Right lobe of liver (tissue), 6 donors: ENCODE data around the gene PBX4. TPM values are rescaled to one million over a fixed set of nuclear protein-coding genes. Genes with fewer than 3 reads are reported as not detected.
"Not testable (repeated sequence)": the region's sequence is repeated elsewhere in the genome, so short reads cannot be mapped to it uniquely, and the experiment has no call there.

ENCODE experiments used
- ATAC-seq, 4 donors: fragments of 200-7000 bp; cut with Tn5 transposase; one replicate each; pipeline ENCODE4 v1.9.1; 2020; ENCODE audit warnings: mild to moderate bottlenecking in 4 of 4, moderate library complexity in 4 of 4
- DNase-seq, 3 donors: peaks; one replicate each; pipeline ENCODE4 v3.0.0-alpha.2; 2020
- H3K27ac ChIP-seq, 3 donors: fragments of 200-600 bp; one replicate each; pipeline ENCODE4 v1.8.0; 2022
- H3K27me3 ChIP-seq, 2 donors: fragments of 200-600 bp; one replicate each; pipeline ENCODE4 v1.8.0; 2022
- H3K36me3 ChIP-seq, 4 donors: fragments of 200-600 bp; sonication (generic) in 1 of 4; one replicate each; pipeline versions ENCODE4 v1.5.1 to v1.8.0; 2017 to 2022; ENCODE audit warnings: control low read depth in 1 of 4
- H3K4me1 ChIP-seq, 4 donors: fragments of 200-600 bp; sonication (generic) in 1 of 4; one replicate each; pipeline versions ENCODE4 v1.5.1 to v1.8.0; 2017 to 2022; ENCODE audit warnings: control low read depth in 1 of 4
- H3K4me3 ChIP-seq, 3 donors: fragments of 200-600 bp; one replicate each; pipeline ENCODE4 v1.8.0; 2022
- H3K9me3 ChIP-seq, 4 donors: fragments of 200-600 bp; sonication (generic) in 1 of 4; one replicate each; pipeline versions ENCODE4 v1.5.1 to v1.8.0; 2017 to 2022; ENCODE audit warnings: control low read depth in 1 of 4
- POLR2A ChIP-seq: fragments of 450-650 bp; IDR thresholded peaks from one replicate; pipeline ENCODE4 v1.6.1; 2017; ENCODE audit warnings: antibody characterized with exemption, mild to moderate bottlenecking
- WGBS: methylation state at CpG from one replicate; pipeline ENCODE4 v1.1.6; 2018; ENCODE audit warnings: low coverage, low lambda C conversion rate; ENCODE audit not compliant: insufficient coverage; ENCODE audit errors: missing lambda C conversion rate; 5-methylcytosine and 5-hydroxymethylcytosine counted together
- intact Hi-C, 2 donors: fragments of 100-400 bp; cut with DNase I; formaldehyde crosslinking; loops; one replicate each; pipeline versions ENCODE4 v1.11.2 to v1.14.1; 2022
- long read RNA-seq: library from polyadenylated mRNA; unstranded; transcript quantifications from one replicate; pipeline ENCODE4 v2.0.0, GENCODE V29; 2019
- total RNA-seq, 6 experiments: library from RNA; depleted of rRNA in 2 of 6; stranded (reverse); fragments of >200 nt in 2 of 6; fragmentation: NEBNext Ultra II Directional in 3 of 6; extraction: Animal tissue kit (Norgen Biotek cat#: 25700) in 3 of 6; gene quantifications; one replicate each; pipeline versions ENCODE4 v1.1.0 to v1.2.4, GENCODE V29; 2016 to 2023
- TF ChIP-seq, protein P1 (sequence below), 4 donors: fragments of 200-600 bp in 3 of 4; fragments of 450-650 bp in 1 of 4; IDR thresholded peaks; one replicate each; pipeline versions ENCODE4 v1.5.1 to v1.8.0; 2016 to 2022; ENCODE audit warnings: antibody characterized with exemption in 4 of 4, mild to moderate bottlenecking in 2 of 4
- donor health status: DM: no; HTN: yes; CAD: no.
- donor health status: DM: no; HTN: no; CAD: no.
- donor health status: DM: no; HTN: no; CAD: no.
- donor health status: DM: no; HTN: yes; CAD: no.
- donor health status: DM: no; HTN: yes; CAD: no.

Gene PBX4
- under 1 TPM in 1 of 6 experiments, not detected in 5; 0.87 TPM for total RNA-seq
- long read RNA-seq = 0 reads

GRCh38 chr19:19618219-19619051 is at the start of gene PBX4:
Gene PBX4, minus strand, starts transcription at chr19:19618687. Its CDS starts 58 bp downstream, at chr19:19618629.
- peak; percentile 95 to 99 (median 98) for ATAC-seq
- Histone ChIP-seq H3K27me3 (no peaks in the 10 kb centered on the region), H3K4me3 (peak within 1 kb of the TSS in 1 of 3 donors; percentile 38), H3K36me3 (no peaks in the 10 kb centered on the region), H3K4me1 (no peaks in the 10 kb centered on the region), H3K27ac (no peak within 1 kb of the TSS), H3K9me3 (no peaks in the 10 kb centered on the region)
- TF ChIP-seq, protein P1, sequence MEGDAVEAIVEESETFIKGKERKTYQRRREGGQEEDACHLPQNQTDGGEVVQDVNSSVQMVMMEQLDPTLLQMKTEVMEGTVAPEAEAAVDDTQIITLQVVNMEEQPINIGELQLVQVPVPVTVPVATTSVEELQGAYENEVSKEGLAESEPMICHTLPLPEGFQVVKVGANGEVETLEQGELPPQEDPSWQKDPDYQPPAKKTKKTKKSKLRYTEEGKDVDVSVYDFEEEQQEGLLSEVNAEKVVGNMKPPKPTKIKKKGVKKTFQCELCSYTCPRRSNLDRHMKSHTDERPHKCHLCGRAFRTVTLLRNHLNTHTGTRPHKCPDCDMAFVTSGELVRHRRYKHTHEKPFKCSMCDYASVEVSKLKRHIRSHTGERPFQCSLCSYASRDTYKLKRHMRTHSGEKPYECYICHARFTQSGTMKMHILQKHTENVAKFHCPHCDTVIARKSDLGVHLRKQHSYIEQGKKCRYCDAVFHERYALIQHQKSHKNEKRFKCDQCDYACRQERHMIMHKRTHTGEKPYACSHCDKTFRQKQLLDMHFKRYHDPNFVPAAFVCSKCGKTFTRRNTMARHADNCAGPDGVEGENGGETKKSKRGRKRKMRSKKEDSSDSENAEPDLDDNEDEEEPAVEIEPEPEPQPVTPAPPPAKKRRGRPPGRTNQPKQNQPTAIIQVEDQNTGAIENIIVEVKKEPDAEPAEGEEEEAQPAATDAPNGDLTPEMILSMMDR (IDR thresholded peaks at IDR 0.05) = no peak
- TF ChIP-seq POLR2A = peak; percentile 23
- 14% methylated on average over 17 of the region's 80 CpGs for WGBS
- peak; percentile 85 to 93 (median 90) for DNase-seq
- intact Hi-C loops = no loop called here

- H3K4me1 ChIP-seq = peaks cover 0 to 10% (median 0%) of the 10 kb centered on the region in 4 donors
- 92% methylated on average over 17 of the region's 22 CpGs for WGBS
- H3K4me3 ChIP-seq, DNase-seq, ATAC-seq, H3K9me3 ChIP-seq, H3K27ac ChIP-seq, H3K36me3 ChIP-seq, H3K27me3 ChIP-seq, intact Hi-C loops: not testable (repeated sequence)
Observed at GRCh38 chr19:19665420-19665948, 47.0 kb upstream of the PBX4 start.

- intact Hi-C loops = no loop called here
- H3K4me3 ChIP-seq = peak within 1 kb of the TSS; percentile 91 to 96 (median 91)
- no peaks in the 10 kb centered on the region for H3K9me3 ChIP-seq
- H3K27me3 ChIP-seq = no peaks in the 10 kb centered on the region
- peaks cover 0 to 10% (median 0%) of the 10 kb centered on the region in 4 donors for H3K4me1 ChIP-seq
- peaks cover 0 to 11% (median 7%) of the 10 kb centered on the region in 4 donors for H3K36me3 ChIP-seq
- peak; percentile 97 to 98 (median 98) for DNase-seq
- TF ChIP-seq POLR2A = peak; percentile 77
- TF ChIP-seq, protein P1 (IDR thresholded peaks at IDR 0.05) = peak in 2 of 4 donors; percentile 5 to 27
- WGBS = 0% methylated on average over 14 of the region's 85 CpGs
- H3K27ac ChIP-seq = peak within 1 kb of the TSS; percentile 90 to 96 (median 95)
- peak; percentile 92 to 97 (median 92) for ATAC-seq
Observed at GRCh38 chr19:19663256-19664120, 45.0 kb upstream of the PBX4 start, which contains the start of gene ATP13A1. Gene ATP13A1, minus strand, starts transcription at chr19:19663676. Its CDS starts 10 bp downstream, at chr19:19663666.

GRCh38 chr19:19662871-19663255 is 44.4 kb upstream of the PBX4 start:
- DNase-seq = no peak
- H3K27me3 ChIP-seq = no peaks in the 10 kb centered on the region
- H3K4me1 ChIP-seq = peaks cover 0 to 10% (median 0%) of the 10 kb centered on the region in 4 donors
- peaks cover 0 to 17% (median 10%) of the 10 kb centered on the region in 4 donors for H3K36me3 ChIP-seq
- peak overlapping the region; percentile 91 to 96 (median 91) for H3K4me3 ChIP-seq
- ATAC-seq = no peak
- intact Hi-C loops = no loop called here
- H3K27ac ChIP-seq = peak overlapping the region in 2 of 3 donors; percentile 95 to 96
- 18% methylated on average over 5 of the region's 17 CpGs for WGBS
- H3K9me3 ChIP-seq = no peaks in the 10 kb centered on the region
- TF ChIP-seq, protein P1 (IDR thresholded peaks at IDR 0.05) = no peak
- no peak for TF ChIP-seq POLR2A
